GM18951 (cell line): Measurements from ENCODE around the gene TENM3.

Experiments
- POLR2A ChIP-seq: IDR thresholded peaks from 4 replicates; pipeline ENCODE4 v1.6.1; 2011; ENCODE audit warnings: mild to moderate bottlenecking; ENCODE audit not compliant: insufficient read length, insufficient read depth; ENCODE audit errors: extremely low read depth
- in situ Hi-C: fragments of 300-500 bp; cut with MboI; formaldehyde crosslinking; loops from one replicate; pipeline ENCODE4 v1.12.0; 2022; ENCODE audit warnings: low sequenced_read_pairs, mixed read lengths, inconsistent platforms; ENCODE audit not compliant: unreplicated experiment

The TENM3 gene

DNA sequence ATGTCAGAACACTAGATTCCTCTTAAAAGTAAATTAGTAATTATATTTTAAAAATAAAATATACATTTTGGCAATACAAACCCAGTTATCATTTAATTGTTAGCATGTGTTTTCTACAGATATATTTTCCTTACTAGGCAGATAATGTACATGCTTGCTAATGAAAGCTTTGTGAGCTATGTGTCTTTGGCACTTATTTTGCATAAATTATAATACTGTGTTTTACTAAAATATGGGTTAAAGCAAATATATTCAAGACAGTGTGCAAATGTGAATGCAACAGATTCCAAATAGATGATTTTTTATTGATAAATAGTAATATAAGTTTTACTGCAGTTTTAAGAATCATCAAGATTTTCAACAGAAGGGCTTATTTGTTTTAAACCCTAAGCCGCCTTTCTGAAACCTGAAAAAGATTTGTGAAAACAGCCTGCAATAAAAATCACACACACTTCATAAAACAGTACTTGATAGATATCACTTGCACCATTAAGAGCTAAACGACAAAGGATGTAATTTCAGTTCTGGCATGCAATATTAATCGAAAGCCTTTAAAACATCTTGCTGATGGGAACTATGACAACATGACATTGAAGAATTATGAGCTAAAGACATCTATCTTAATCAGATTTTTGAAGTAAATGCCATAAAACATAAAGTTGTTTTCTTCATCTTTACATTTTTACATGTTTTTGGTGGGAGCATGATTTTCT lies 340.7 kb downstream of the TENM3 start:
- in situ Hi-C loops = no loop called here
- TF ChIP-seq POLR2A = no peak

DNA sequence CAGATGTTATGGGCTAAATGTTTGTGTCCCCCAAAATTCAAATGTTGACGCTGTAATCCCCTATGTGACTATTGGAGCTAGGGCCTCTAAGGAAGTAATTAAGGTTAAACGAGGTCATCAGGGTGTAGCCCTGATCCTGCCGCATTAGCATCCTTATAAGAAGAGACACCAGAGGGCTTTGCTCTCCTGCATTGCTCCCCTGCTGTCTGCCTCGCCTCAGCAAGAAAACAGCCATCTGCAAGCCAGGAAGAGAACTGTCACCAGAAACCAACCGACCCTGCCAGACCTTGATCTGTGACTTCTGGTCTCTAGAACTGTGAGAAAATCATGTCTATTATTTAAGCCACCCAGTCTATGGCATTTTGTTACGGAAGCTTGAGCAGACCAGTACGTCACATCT lies 342.1 kb downstream of the TENM3 start:
- TF ChIP-seq POLR2A = no peak
- in situ Hi-C loops = no loop called here

DNA sequence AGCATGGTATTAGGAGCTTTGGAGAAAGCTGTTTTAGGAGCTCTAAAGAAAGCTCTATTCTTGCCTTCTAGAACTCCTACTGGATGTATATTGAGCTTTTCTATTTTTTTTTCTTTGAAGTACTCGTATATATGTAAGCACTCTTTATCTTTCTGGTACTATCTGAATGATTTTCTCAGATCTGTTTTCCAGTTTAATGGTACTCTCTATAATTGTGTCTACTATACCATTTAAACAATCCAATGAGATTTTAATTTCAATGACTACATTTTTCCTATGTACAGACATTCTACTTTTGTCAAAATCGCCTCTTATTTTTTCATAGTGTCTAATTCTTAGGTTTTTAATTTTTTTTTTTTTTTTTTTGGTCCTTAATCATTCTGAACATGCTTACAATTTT lies 345.9 kb downstream of the TENM3 start:
- no peak for TF ChIP-seq POLR2A
- in situ Hi-C loops = no loop called here

GRCh38 chr4:182593402-182593801 lies 350.2 kb downstream of the TENM3 start:
- in situ Hi-C loops = no loop called here
- TF ChIP-seq POLR2A = no peak

- in situ Hi-C loops = no loop called here
Observed at GRCh38 chr4:182593864-182594263, 350.7 kb downstream of the TENM3 start.

DNA sequence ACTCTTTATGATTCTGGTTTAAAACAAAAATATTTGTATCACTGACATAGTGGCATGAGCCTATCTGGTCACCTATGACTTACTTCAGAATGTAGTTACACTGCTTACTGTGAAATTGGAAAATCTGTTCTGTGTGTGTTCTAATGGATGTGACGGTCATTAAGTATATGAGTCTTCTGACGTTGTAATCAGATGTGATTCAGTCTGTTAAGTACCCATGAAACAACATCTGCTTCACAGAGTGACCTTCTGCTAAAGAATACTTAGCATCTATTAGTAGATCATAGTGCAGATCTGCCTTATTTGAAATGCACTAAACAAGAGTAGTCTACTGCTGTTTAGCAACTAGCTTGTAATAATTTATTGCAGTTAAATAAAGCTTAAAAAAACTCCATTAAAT lies 356.9 kb downstream of the TENM3 start:
- in situ Hi-C loops = no loop called here
- TF ChIP-seq POLR2A = no peak

More at GRCh38 chr4:182593864-182594263, 350.7 kb downstream of the TENM3 start:
- no peak for TF ChIP-seq POLR2A

GRCh38 chr4:182600856-182601255 lies 357.7 kb downstream of the TENM3 start:
- in situ Hi-C loops = no loop called here
- no peak for TF ChIP-seq POLR2A

- in situ Hi-C loops = no loop called here
- no peak for TF ChIP-seq POLR2A
Observed at GRCh38 chr4:182604161-182604622, 361.0 kb downstream of the TENM3 start.

DNA sequence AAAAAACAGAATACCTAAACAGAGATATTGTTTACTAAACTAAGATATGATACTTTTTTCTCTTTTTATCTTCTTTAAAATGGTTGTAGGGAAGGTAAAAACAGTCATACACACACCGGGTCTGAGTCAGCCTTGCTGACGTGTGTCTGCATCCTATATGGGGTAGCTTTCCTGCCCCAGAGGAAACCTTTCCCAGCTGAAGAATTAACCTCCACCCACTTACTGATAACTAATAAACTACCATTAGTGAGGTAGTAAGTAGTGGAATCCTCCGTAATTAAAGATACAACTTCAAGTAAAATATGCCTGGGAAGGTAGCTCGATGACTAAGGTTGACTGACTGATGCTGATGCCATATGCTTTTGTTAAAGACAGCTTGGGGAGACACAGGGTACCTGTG lies 361.8 kb downstream of the TENM3 start:
- in situ Hi-C loops = no loop called here
- no peak for TF ChIP-seq POLR2A

GRCh38 chr4:182608525-182608924 lies 365.3 kb downstream of the TENM3 start:
- in situ Hi-C loops = no loop called here
- no peak for TF ChIP-seq POLR2A

GRCh38 chr4:182616476-182616875 lies 373.3 kb downstream of the TENM3 start:
- TF ChIP-seq POLR2A = no peak
- in situ Hi-C loops = no loop called here

DNA sequence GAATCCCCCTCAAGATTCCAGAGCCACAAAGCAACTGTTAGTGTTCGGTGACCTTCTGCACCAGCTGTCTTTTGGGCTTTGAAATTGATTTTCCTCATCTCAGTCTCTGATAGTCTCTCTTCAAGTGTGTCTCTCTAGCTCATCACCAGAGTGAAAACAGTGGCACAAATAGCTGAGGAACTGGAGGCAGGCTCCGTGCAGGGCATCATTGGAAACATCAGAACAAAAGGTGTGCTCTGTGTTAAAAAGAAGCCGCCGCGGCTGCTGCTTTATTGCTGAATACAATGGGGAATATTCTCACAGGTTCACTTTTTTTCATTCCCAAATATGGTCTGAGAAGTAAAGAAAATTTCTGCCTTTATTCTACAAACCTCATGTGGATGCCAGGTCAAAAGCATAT lies 376.5 kb downstream of the TENM3 start:
- TF ChIP-seq POLR2A = no peak
- in situ Hi-C loops = no loop called here

- in situ Hi-C loops = no loop called here
- no peak for TF ChIP-seq POLR2A
Observed at GRCh38 chr4:182620111-182620980, 377.1 kb downstream of the TENM3 start.

- TF ChIP-seq POLR2A = no peak
- in situ Hi-C loops = no loop called here
Observed at GRCh38 chr4:182624281-182624680, 381.1 kb downstream of the TENM3 start.
